ELR (cell line): Measurements from ENCODE around the gene FAM221B.

ENCODE experiments used
- DNase-seq: peaks from one replicate; pipeline ENCODE4 v3.0.0-alpha.2; 2015; ENCODE audit warnings: low read depth

Gene FAM221B

GRCh38 chr9:35791297-35791921 is 37.1 kb downstream of the FAM221B start, which contains the start of gene NPR2:
NPR2 (plus strand) TSS chr9:35791591; CDS start chr9:35792409, 818 bp downstream.
- peak; percentile 61 for DNase-seq

GRCh38 chr9:35790385-35791296 is 37.9 kb downstream of the FAM221B start:
- peak; percentile 91 for DNase-seq

- no peak for DNase-seq
Observed at GRCh38 chr9:35790025-35790384, 38.5 kb downstream of the FAM221B start.

GRCh38 chr9:35789541-35789940 is 39.0 kb downstream of the FAM221B start:
- DNase-seq, result no peak

- no peak for DNase-seq
Observed at GRCh38 chr9:35783418-35783817, 45.1 kb downstream of the FAM221B start.

GRCh38 chr9:35781066-35781465 is 47.5 kb downstream of the FAM221B start:
- DNase-seq, result no peak

GRCh38 chr9:35778496-35778895 is 50.0 kb downstream of the FAM221B start:
- no peak for DNase-seq

- no peak for DNase-seq
Observed at GRCh38 chr9:35776018-35776417, 52.5 kb downstream of the FAM221B start.

GRCh38 chr9:35774907-35775635 is 53.5 kb downstream of the FAM221B start:
- no peak for DNase-seq

- peak; percentile 59 for DNase-seq
Observed at GRCh38 chr9:35771943-35772342, 56.6 kb downstream of the FAM221B start.

GRCh38 chr9:35771534-35771933 is 57.0 kb downstream of the FAM221B start:
- DNase-seq, result peak; percentile 30

GRCh38 chr9:35771075-35771433 is 57.5 kb downstream of the FAM221B start:
- DNase-seq, result no peak

GRCh38 chr9:35769763-35770162 is 58.8 kb downstream of the FAM221B start:
- DNase-seq, result no peak

GRCh38 chr9:35767458-35767857 is 61.1 kb downstream of the FAM221B start:
- DNase-seq, result no peak

- DNase-seq, result no peak
Observed at GRCh38 chr9:35766997-35767396, 61.5 kb downstream of the FAM221B start.
